Stimulated activated CD4-positive, alpha-beta T cell treated with anti-CD3 and anti-CD28 coated beads, Interleukin-2, amount 100 ng/mL, for 24 hours (primary cell): ENCODE measurements around the gene ZNF580.

ENCODE experiments used
- DNase-seq, 2 donors: peaks; one replicate each; pipeline ENCODE4 v3.0.0-alpha.2; 2020

The ZNF580 gene

GRCh38 chr19:55681131-55682092 is 40.6 kb downstream of the ZNF580 start:
- no peak for DNase-seq

- DNase-seq, result no peak
Measured at GRCh38 chr19:55683449-55684261, 42.9 kb downstream of the ZNF580 start.

- DNase-seq, result no peak
Measured at GRCh38 chr19:55684946-55685681, 44.3 kb downstream of the ZNF580 start.

GRCh38 chr19:55685776-55686175 is 45.0 kb downstream of the ZNF580 start:
- DNase-seq, result no peak

GRCh38 chr19:55686311-55687050 is 45.7 kb downstream of the ZNF580 start:
- DNase-seq, result no peak

- DNase-seq, result no peak
Measured at GRCh38 chr19:55687281-55688201, 46.7 kb downstream of the ZNF580 start.

GRCh38 chr19:55688422-55689218 is 47.8 kb downstream of the ZNF580 start:
- DNase-seq, result no peak

- DNase-seq, result no peak
Measured at GRCh38 chr19:55689411-55690108, 48.8 kb downstream of the ZNF580 start.

- no peak for DNase-seq
Measured at GRCh38 chr19:55690109-55690768, 49.4 kb downstream of the ZNF580 start.

GRCh38 chr19:55690769-55691545 is 50.2 kb downstream of the ZNF580 start:
- no peak for DNase-seq

GRCh38 chr19:55691561-55692481 is 51.0 kb downstream of the ZNF580 start:
- no peak for DNase-seq

- no peak for DNase-seq
Measured at GRCh38 chr19:55692681-55693081, 51.9 kb downstream of the ZNF580 start.
